MM.1S (cell line): ENCODE data around the gene BPIFB2.

Experiments
- CTCF ChIP-seq: fragments of 300-600 bp; sonication (generic); IDR thresholded peaks from 2 replicates; pipeline ENCODE4 v1.5.1; 2016; ENCODE audit warnings: antibody characterized with exemption, low read length, mixed read lengths
- EZH2 ChIP-seq: fragments of 300-600 bp; sonication (generic); optimal IDR thresholded peaks from 2 replicates; pipeline ENCODE3; 2017; ENCODE audit warnings: low read depth, mild to moderate bottlenecking, antibody characterized with exemption, low read length, mixed read lengths
- EZH2phosphoT487 ChIP-seq: fragments of 300-600 bp; sonication (generic); IDR thresholded peaks from 2 replicates; pipeline ENCODE4 v1.6.1; 2018; ENCODE audit warnings: antibody characterized with exemption, low read length

DNA sequence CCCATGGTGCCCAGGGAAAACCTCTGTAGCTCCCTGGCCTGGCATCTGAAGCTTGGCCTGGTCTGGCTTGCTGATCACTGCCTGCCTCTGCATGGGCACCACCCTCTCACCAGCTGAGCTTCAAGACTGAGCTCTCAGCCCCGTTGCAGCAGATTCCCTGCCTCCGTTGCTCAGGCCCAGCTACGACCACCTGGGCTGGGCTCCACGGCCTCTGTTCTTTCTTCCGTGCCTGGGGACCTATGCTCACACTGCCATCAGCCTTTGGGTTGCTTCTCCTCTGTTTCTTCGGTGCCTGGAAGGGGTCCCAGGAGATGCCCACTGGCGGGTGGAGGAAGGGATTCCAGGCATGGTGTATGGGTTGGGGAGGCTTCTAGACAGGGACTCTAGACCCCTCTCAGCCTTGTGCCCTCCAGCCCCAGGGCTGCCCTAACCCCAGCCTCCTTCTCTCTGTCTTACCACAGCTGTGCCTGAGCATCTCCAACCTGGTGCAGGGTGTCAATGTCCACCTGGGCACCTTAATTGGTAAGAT is 9.1 kb downstream of the BPIFB2 start:
- no peak for TF ChIP-seq CTCF
- no peak for TF ChIP-seq EZH2
- TF ChIP-seq EZH2phosphoT487 = no peak
